HepG2 (cell line): ENCODE results near the gene RPS6KA5. TPM values are rescaled to one million over a fixed set of nuclear protein-coding genes. Genes with fewer than 3 reads are reported as not detected.

Experiments
- ATF1 ChIP-seq: IDR thresholded peaks from 2 replicates; pipeline ENCODE4 v1.6.1; 2016; ENCODE audit warnings: mild to moderate bottlenecking, control low read depth
- BRCA1 ChIP-seq: sonication (generic); formaldehyde crosslinking; IDR thresholded peaks from 2 replicates; pipeline ENCODE4 v1.4.0; 2020; ENCODE audit warnings: missing genetic modification reagents
- DPF2 ChIP-seq: sonication (generic); formaldehyde crosslinking; IDR thresholded peaks from 2 replicates; pipeline ENCODE4 v1.4.0; 2020; ENCODE audit warnings: mild to moderate bottlenecking, low read depth, missing genetic modification reagents, borderline replicate concordance
- HOXA7 ChIP-seq: sonication (generic); formaldehyde crosslinking; IDR thresholded peaks from 2 replicates; pipeline ENCODE4 v1.8.1; 2022; ENCODE audit warnings: mild to moderate bottlenecking, missing genetic modification reagents, moderate library complexity
- MEIS1 ChIP-seq: sonication (generic); formaldehyde crosslinking; IDR thresholded peaks from 2 replicates; pipeline ENCODE4 v1.9.0; 2021; ENCODE audit warnings: mild to moderate bottlenecking, missing genetic modification reagents, moderate library complexity, borderline replicate concordance
- NFE2 ChIP-seq: sonication (generic); formaldehyde crosslinking; IDR thresholded peaks from 2 replicates; pipeline ENCODE4 v1.4.0; 2020; ENCODE audit warnings: missing genetic modification reagents
- NRL ChIP-seq: sonication (generic); formaldehyde crosslinking; IDR thresholded peaks from 2 replicates; pipeline ENCODE4 v1.5.0; 2020; ENCODE audit warnings: missing genetic modification reagents, mild to moderate bottlenecking, moderate library complexity, borderline replicate concordance
- ZKSCAN5 ChIP-seq: sonication (generic); formaldehyde crosslinking; IDR thresholded peaks from 2 replicates; pipeline ENCODE4 v1.5.1; 2020; ENCODE audit warnings: mild to moderate bottlenecking, missing genetic modification reagents
- ZNF160 ChIP-seq: sonication (generic); formaldehyde crosslinking; IDR thresholded peaks from 2 replicates; pipeline ENCODE4 v1.8.0; 2022; ENCODE audit warnings: mild to moderate bottlenecking, inconsistent platforms, missing genetic modification reagents
- ZNF747 ChIP-seq: sonication (generic); formaldehyde crosslinking; IDR thresholded peaks from 2 replicates; pipeline ENCODE4 v1.8.1; 2023; ENCODE audit warnings: missing genetic modification reagents, mild to moderate bottlenecking, borderline replicate concordance
- polyA plus RNA-seq, 8 experiments: library from polyadenylated mRNA; depleted of rRNA in 3 of 8; stranded (reverse) in 7 of 8; unstranded in 1 of 8; fragments of >200 nt; fragmentation: Illumina TruSeq in 4 of 8; extraction: Trizol in 4 of 8; gene quantifications; 2 replicates each; pipeline versions ENCODE4 v1.2.1 to v1.2.3, GENCODE V29; 2011 to 2016; ENCODE audit warnings: low read depth in 4 of 8, missing spikeins in 1 of 8, mixed read lengths in 1 of 8; ENCODE audit not compliant: insufficient read depth in 1 of 8
- total RNA-seq, 5 experiments: library from RNA; depleted of rRNA; stranded (reverse); fragments of >200 nt; fragmentation: Illumina TruSeq; extraction: Trizol; gene quantifications; 2 replicates each; pipeline ENCODE4 v1.2.3, GENCODE V29; 2016; ENCODE audit warnings: low read depth in 1 of 5
- TF ChIP-seq, protein P1 (sequence below): sonication (generic); formaldehyde crosslinking; IDR thresholded peaks from 2 replicates; pipeline ENCODE4 v1.4.0; 2020; ENCODE audit warnings: mild to moderate bottlenecking, missing genetic modification reagents
- TF ChIP-seq, protein P2 (sequence below): sonication (generic); formaldehyde crosslinking; IDR thresholded peaks from 2 replicates; pipeline ENCODE4 v1.5.0; 2020; ENCODE audit warnings: missing genetic modification reagents
- TF ChIP-seq, protein P3 (sequence below): sonication (generic); formaldehyde crosslinking; IDR thresholded peaks from 2 replicates; pipeline ENCODE4 v1.4.0; 2020; ENCODE audit warnings: mild to moderate bottlenecking, missing genetic modification reagents
- TF ChIP-seq, protein P4 (sequence below): sonication (generic); formaldehyde crosslinking; IDR thresholded peaks from 2 replicates; pipeline ENCODE4 v1.4.0; 2020; ENCODE audit warnings: mild to moderate bottlenecking, missing genetic modification reagents
- TF ChIP-seq, protein P5 (sequence below): sonication (generic); formaldehyde crosslinking; IDR thresholded peaks from 2 replicates; pipeline ENCODE4 v1.4.0; 2020; ENCODE audit warnings: missing genetic modification reagents
- TF ChIP-seq, protein P6 (sequence below): sonication (generic); formaldehyde crosslinking; IDR thresholded peaks from 2 replicates; pipeline ENCODE4 v1.8.1; 2023; ENCODE audit warnings: mild to moderate bottlenecking, missing genetic modification reagents
- TF ChIP-seq, protein P7 (sequence below): sonication (generic); formaldehyde crosslinking; IDR thresholded peaks from 2 replicates; pipeline ENCODE4 v1.5.0; 2020; ENCODE audit warnings: missing genetic modification reagents

RPS6KA5 gene
- total and polyA plus RNA-seq, 2 of the 13 experiments (the other 11 are each of a cell fraction or from before 2014, with no cell fraction given) = 0.50 to 0.58 TPM

DNA sequence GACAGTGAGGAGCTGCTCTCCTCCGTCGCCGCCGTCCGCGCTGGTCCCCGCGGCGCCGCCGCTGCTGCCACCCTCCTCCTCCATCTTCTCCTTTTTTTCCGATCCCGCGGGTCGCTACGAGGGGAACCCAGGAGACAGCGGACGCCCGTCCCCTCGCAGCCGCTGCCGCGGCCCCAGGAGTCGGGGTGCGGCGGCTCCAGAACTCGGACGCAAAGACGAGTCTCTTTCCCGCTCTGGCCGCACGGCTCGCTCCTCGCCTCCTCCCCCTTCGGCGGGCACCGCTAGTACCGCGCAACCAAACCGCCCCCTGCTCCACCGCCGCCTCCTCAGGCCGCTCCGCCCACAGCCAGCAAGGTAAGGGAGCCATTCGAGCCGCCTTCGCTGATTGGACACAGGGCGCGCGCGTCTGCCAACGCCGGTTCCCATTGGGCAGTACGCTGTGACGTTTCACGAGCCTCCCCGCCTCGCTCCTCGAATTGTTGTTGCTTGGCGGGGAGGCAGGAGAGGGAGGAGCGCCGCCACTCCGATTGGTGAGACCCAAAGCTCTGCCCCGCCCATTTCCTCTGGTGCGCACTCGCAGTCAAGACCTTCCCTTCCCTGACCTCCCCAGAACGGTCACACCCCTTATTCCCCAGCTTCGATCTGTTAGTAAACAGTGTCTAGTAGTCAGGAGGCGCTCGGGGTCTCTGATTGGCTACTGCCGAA, at the start of gene RPS6KA5 (continued):
- TF ChIP-seq, protein P1, sequence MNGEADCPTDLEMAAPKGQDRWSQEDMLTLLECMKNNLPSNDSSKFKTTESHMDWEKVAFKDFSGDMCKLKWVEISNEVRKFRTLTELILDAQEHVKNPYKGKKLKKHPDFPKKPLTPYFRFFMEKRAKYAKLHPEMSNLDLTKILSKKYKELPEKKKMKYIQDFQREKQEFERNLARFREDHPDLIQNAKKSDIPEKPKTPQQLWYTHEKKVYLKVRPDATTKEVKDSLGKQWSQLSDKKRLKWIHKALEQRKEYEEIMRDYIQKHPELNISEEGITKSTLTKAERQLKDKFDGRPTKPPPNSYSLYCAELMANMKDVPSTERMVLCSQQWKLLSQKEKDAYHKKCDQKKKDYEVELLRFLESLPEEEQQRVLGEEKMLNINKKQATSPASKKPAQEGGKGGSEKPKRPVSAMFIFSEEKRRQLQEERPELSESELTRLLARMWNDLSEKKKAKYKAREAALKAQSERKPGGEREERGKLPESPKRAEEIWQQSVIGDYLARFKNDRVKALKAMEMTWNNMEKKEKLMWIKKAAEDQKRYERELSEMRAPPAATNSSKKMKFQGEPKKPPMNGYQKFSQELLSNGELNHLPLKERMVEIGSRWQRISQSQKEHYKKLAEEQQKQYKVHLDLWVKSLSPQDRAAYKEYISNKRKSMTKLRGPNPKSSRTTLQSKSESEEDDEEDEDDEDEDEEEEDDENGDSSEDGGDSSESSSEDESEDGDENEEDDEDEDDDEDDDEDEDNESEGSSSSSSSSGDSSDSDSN (CRISPR knock-in tag) = peak; percentile 47; the same call in 1 of the 2 replicates
- TF ChIP-seq, protein P2, sequence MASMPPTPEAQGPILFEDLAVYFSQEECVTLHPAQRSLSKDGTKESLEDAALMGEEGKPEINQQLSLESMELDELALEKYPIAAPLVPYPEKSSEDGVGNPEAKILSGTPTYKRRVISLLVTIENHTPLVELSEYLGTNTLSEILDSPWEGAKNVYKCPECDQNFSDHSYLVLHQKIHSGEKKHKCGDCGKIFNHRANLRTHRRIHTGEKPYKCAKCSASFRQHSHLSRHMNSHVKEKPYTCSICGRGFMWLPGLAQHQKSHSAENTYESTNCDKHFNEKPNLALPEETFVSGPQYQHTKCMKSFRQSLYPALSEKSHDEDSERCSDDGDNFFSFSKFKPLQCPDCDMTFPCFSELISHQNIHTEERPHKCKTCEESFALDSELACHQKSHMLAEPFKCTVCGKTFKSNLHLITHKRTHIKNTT (CRISPR knock-in tag) = no peak
- TF ChIP-seq, protein P3, sequence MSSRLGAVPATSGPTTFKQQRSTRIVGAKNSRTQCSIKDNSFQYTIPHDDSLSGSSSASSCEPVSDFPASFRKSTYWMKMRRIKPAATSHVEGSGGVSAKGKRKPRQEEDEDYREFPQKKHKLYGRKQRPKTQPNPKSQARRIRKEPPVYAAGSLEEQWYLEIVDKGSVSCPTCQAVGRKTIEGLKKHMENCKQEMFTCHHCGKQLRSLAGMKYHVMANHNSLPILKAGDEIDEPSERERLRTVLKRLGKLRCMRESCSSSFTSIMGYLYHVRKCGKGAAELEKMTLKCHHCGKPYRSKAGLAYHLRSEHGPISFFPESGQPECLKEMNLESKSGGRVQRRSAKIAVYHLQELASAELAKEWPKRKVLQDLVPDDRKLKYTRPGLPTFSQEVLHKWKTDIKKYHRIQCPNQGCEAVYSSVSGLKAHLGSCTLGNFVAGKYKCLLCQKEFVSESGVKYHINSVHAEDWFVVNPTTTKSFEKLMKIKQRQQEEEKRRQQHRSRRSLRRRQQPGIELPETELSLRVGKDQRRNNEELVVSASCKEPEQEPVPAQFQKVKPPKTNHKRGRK = no peak
- TF ChIP-seq HOXA7 (CRISPR knock-in tag) = no peak
- no peak for TF ChIP-seq ZNF160 (CRISPR knock-in tag)
- TF ChIP-seq BRCA1 (CRISPR knock-in tag) = no peak
- TF ChIP-seq, protein P4, sequence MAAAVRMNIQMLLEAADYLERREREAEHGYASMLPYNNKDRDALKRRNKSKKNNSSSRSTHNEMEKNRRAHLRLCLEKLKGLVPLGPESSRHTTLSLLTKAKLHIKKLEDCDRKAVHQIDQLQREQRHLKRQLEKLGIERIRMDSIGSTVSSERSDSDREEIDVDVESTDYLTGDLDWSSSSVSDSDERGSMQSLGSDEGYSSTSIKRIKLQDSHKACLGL = 0 out of 2 replicates have a peak, but pooled peaks have one; percentile 33
- TF ChIP-seq, protein P5, sequence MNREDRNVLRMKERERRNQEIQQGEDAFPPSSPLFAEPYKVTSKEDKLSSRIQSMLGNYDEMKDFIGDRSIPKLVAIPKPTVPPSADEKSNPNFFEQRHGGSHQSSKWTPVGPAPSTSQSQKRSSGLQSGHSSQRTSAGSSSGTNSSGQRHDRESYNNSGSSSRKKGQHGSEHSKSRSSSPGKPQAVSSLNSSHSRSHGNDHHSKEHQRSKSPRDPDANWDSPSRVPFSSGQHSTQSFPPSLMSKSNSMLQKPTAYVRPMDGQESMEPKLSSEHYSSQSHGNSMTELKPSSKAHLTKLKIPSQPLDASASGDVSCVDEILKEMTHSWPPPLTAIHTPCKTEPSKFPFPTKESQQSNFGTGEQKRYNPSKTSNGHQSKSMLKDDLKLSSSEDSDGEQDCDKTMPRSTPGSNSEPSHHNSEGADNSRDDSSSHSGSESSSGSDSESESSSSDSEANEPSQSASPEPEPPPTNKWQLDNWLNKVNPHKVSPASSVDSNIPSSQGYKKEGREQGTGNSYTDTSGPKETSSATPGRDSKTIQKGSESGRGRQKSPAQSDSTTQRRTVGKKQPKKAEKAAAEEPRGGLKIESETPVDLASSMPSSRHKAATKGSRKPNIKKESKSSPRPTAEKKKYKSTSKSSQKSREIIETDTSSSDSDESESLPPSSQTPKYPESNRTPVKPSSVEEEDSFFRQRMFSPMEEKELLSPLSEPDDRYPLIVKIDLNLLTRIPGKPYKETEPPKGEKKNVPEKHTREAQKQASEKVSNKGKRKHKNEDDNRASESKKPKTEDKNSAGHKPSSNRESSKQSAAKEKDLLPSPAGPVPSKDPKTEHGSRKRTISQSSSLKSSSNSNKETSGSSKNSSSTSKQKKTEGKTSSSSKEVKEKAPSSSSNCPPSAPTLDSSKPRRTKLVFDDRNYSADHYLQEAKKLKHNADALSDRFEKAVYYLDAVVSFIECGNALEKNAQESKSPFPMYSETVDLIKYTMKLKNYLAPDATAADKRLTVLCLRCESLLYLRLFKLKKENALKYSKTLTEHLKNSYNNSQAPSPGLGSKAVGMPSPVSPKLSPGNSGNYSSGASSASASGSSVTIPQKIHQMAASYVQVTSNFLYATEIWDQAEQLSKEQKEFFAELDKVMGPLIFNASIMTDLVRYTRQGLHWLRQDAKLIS (CRISPR knock-in tag) = no peak
- peak; percentile 67; the same call in 1 of the 2 replicates for TF ChIP-seq ZNF747 (CRISPR knock-in tag)
- TF ChIP-seq NRL (CRISPR knock-in tag) = no peak
- no peak for TF ChIP-seq NFE2 (CRISPR knock-in tag)
- no peak for TF ChIP-seq ZKSCAN5 (CRISPR knock-in tag)
- TF ChIP-seq DPF2 (CRISPR knock-in tag) = no peak
- TF ChIP-seq, protein P6, sequence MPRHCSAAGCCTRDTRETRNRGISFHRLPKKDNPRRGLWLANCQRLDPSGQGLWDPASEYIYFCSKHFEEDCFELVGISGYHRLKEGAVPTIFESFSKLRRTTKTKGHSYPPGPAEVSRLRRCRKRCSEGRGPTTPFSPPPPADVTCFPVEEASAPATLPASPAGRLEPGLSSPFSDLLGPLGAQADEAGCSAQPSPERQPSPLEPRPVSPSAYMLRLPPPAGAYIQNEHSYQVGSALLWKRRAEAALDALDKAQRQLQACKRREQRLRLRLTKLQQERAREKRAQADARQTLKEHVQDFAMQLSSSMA = 0 out of 2 replicates have a peak, but pooled peaks have one; percentile 63
- TF ChIP-seq ATF1 (CRISPR knock-in tag) = peak; percentile 94
- TF ChIP-seq MEIS1 = no peak
- TF ChIP-seq, protein P7, sequence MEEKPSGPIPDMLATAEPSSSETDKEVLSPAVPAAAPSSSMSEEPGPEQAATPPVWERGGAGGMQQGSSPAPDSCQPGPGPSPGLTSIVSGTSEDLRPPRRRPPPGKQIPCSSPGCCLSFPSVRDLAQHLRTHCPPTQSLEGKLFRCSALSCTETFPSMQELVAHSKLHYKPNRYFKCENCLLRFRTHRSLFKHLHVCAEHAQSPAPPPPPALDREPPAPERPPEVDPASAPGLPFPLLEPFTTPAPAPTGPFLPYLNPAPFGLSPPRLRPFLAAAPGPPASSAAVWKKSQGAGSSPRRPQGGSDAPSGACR (CRISPR knock-in tag) = no peak
